Urinary bladder (tissue), 4 donors: ENCODE results near the gene CTRB2. TPM values are rescaled to one million over a fixed set of nuclear protein-coding genes. Genes with fewer than 3 reads are reported as not detected.

Experiments
- DNase-seq: peaks from one replicate; pipeline ENCODE4 v3.0.0-alpha.2; 2015; ENCODE audit errors: extremely low spot score
- H3K27ac ChIP-seq: one replicate; pipeline ENCODE4 v1.5.1; 2013; ENCODE audit warnings: low read depth, mild to moderate bottlenecking, moderate library complexity
- H3K36me3 ChIP-seq: one replicate; pipeline ENCODE4 v1.6.1; 2013; ENCODE audit warnings: mild to moderate bottlenecking, moderate library complexity; ENCODE audit not compliant: insufficient read depth
- H3K4me1 ChIP-seq: one replicate; pipeline ENCODE4 v1.6.1; 2013; ENCODE audit warnings: mild to moderate bottlenecking, moderate library complexity; ENCODE audit not compliant: insufficient read depth
- H3K4me3 ChIP-seq: one replicate; pipeline ENCODE4 v1.5.1; 2013; ENCODE audit warnings: low read depth, low read length
- WGBS: extraction: QIAGEN DNeasy Blood & Tissue Kit; methylation state at CpG from one replicate; pipeline ENCODE4 v1.1.7; 2013; 5-methylcytosine and 5-hydroxymethylcytosine counted together
- polyA plus RNA-seq: library from polyadenylated mRNA; stranded (reverse); fragments of 200-250 nt; gene quantifications from one replicate; pipeline ENCODE4 v1.2.3, GENCODE V29; 2013
- total RNA-seq: library from RNA; depleted of rRNA; stranded (reverse); fragments of >200 nt; gene quantifications from one replicate; pipeline ENCODE4 v1.2.3, GENCODE V29; 2014
- donor health status: healthy with polysubstance abuse.
- donor health status: healthy.

CTRB2 gene
- total RNA-seq (not detected), polyA plus RNA-seq (2.6 TPM)

GRCh38 chr16:75206749-75207451, at the start of gene CTRB2:
Gene CTRB2 (minus strand): TSS chr16:75207161. CDS start chr16:75207141, 20 bp downstream.
- H3K4me3 ChIP-seq: no peak within 1 kb of the TSS
- no peak within 1 kb of the TSS for H3K27ac ChIP-seq
- WGBS: 84% methylated on average over 24 of the region's 24 CpGs
- H3K36me3 ChIP-seq: no peaks in the 10 kb centered on the region
- no peaks in the 10 kb centered on the region for H3K4me1 ChIP-seq
- DNase-seq: no peak

GRCh38 chr16:75256059-75256571, 49.2 kb upstream of the CTRB2 start:
- Histone ChIP-seq H3K27ac (no peak overlapping the region), H3K4me3 (no peak overlapping the region), H3K36me3 (no peaks in the 10 kb centered on the region), H3K4me1 (no peaks in the 10 kb centered on the region)
- no peak for DNase-seq
- WGBS: 61% methylated on average over 12 of the region's 12 CpGs

DNA sequence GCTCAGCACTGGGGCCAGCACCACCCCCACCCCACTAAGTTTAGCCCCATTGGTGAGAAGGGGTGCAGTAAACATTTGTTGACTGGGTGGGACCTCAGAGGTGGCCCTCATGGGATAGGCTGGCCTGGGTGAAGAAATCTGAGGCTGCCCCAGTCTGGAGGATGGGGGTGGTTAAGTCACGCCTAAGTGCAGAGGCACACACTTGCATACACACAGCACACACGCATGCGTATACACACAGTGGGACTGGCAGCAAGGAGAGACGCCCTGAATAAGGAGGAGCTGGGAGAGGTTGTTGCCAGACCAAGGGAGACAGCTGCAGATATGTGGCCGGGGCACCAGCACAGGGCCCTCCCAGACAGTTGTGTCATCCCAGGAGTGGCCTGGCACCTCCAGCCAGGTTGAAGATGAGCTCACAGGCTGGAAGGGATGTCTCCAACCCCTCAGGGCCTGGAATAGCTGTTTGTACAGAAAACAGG, 47.4 kb upstream of the CTRB2 start:
- Histone ChIP-seq H3K4me3 (no peak overlapping the region), H3K36me3 (no peaks in the 10 kb centered on the region), H3K27ac (no peak overlapping the region), H3K4me1 (no peaks in the 10 kb centered on the region)
- no peak for DNase-seq
- WGBS: 50% methylated on average over 5 of the region's 5 CpGs

- H3K27ac ChIP-seq: peak overlapping the region; percentile 18
- no peak overlapping the region for H3K4me3 ChIP-seq
- 35% methylated on average over 15 of the region's 15 CpGs for WGBS
- H3K4me1 ChIP-seq: no peaks in the 10 kb centered on the region
- no peaks in the 10 kb centered on the region for H3K36me3 ChIP-seq
- DNase-seq: no peak
Observed at GRCh38 chr16:75252946-75253911, 46.3 kb upstream of the CTRB2 start.

GRCh38 chr16:75252049-75252864, 45.3 kb upstream of the CTRB2 start:
- DNase-seq: no peak
- H3K4me3 ChIP-seq: no peak overlapping the region
- WGBS: 56% methylated on average over 24 of the region's 24 CpGs

GRCh38 chr16:75251280-75252048, 44.5 kb upstream of the CTRB2 start, which contains the start of gene BCAR1:
Gene BCAR1 (minus strand): TSS chr16:75251624. CDS start chr16:75251482, 142 bp downstream.
- peak within 1 kb of the TSS; percentile 58 for H3K27ac ChIP-seq
- peak; percentile 56 for DNase-seq
- 1% methylated on average over 84 of the region's 84 CpGs for WGBS
- no peaks in the 10 kb centered on the region for H3K4me1 ChIP-seq
- peak within 1 kb of the TSS; percentile 75 for H3K4me3 ChIP-seq
- no peaks in the 10 kb centered on the region for H3K36me3 ChIP-seq

More at GRCh38 chr16:75252049-75252864, 45.3 kb upstream of the CTRB2 start:
- Histone ChIP-seq H3K27ac (peak overlapping the region; percentile 13), H3K4me1 (no peaks in the 10 kb centered on the region), H3K36me3 (no peaks in the 10 kb centered on the region)

GRCh38 chr16:75250809-75251279, 43.9 kb upstream of the CTRB2 start:
- under 1% methylated on average over 59 of the region's 59 CpGs for WGBS
- H3K4me3 ChIP-seq: peak overlapping the region; percentile 75
- DNase-seq: no peak
- no peaks in the 10 kb centered on the region for H3K36me3 ChIP-seq
- H3K4me1 ChIP-seq: no peaks in the 10 kb centered on the region
- H3K27ac ChIP-seq: peak overlapping the region; percentile 58

- DNase-seq: no peak
- Histone ChIP-seq H3K4me1 (no peaks in the 10 kb centered on the region), H3K27ac (no peak overlapping the region), H3K36me3 (no peaks in the 10 kb centered on the region), H3K4me3 (peak overlapping the region; percentile 75)
- 7% methylated on average over 29 of the region's 29 CpGs for WGBS
Observed at GRCh38 chr16:75250089-75250808, 43.3 kb upstream of the CTRB2 start.

DNA sequence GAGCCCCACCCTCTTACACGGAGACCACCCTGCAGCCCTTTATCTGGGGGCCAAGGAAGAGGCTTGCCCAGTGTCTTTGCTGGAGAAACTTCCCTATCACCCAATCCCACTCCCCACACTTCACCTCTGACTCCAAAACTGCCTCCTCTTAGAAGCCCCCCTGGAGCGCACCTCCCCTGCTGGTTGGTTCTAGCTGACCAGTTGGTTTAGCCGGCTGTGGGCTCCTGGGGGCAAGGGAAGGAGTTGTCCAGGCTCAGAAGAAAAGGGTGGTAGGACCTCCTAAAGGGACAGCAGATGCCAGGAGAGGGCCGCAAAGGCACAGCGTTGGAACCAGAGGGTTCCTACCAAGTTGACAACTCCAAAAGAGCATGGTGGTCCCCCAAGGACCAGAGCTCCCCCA, 42.5 kb upstream of the CTRB2 start:
- 70% methylated on average over 5 of the region's 5 CpGs for WGBS

DNA sequence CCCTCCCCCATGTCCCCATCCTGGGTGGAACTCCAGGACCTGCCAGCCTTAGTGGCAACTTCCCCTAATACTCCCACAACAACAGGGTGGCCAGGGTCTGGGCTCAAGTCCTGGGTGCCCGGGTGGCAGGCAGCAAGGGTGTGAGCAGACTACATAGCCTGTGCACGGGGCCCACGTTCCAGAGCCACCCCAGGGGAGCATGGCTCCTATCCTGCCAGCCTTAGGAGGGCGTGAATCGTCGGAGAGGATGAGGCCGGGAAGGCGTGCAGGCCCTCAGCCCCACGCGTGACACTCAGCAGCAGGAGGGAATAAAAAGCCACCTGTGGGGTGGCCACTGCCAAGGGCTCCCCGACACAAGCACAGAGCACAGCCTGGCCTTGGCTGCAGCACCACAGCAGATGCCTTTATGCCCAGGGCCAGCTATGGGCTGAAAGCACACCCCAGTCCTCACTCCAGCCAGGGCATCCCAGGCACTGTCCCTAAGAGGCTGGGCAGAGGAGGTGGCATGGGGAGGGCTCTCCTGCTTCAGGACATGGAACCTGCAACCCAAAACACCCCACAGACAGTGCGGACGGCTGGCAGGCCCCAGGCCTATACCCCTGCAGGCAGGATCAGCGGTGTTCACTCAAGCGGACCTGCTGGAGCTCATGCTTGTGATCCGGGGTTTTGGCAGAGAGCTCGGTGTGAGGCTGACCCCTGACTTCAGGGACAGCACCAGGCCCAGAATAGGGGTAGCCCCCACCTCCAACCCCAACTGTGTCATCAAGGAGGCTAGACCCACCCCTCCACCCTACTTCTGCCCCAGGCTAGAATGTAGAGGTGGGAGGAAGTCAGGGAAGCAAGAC, 41.8 kb upstream of the CTRB2 start:
- Histone ChIP-seq H3K27ac (no peak overlapping the region), H3K4me3 (no peak overlapping the region), H3K36me3 (no peaks in the 10 kb centered on the region), H3K4me1 (peaks cover 2% of the 10 kb centered on the region)
- DNase-seq: no peak
- WGBS: 58% methylated on average over 17 of the region's 17 CpGs

More for the DNA sequence above, 42.5 kb upstream of the CTRB2 start:
- H3K4me1 ChIP-seq: peaks cover 2% of the 10 kb centered on the region
- H3K27ac ChIP-seq: no peak overlapping the region
- no peak overlapping the region for H3K4me3 ChIP-seq
- no peak for DNase-seq
- H3K36me3 ChIP-seq: no peaks in the 10 kb centered on the region

DNA sequence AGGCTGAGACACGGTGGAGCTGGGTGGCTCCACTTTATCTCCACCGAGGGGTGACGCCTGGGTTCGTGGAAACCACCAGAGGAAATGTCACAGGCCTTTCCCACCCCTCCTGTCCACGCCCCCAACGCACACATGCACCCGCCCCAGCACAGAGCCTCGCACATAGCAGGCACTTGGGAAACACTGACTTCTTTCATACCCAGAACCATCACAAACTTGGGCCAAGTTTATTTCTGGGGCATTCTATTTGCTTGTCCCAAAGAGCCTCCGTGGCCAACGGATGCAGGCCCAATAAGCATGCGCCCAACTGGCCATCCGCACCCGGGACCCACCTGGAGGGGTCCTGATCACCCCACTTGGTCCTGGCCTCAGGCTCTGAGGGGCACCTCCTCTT, 41.2 kb upstream of the CTRB2 start:
- DNase-seq: no peak
- Histone ChIP-seq H3K27ac (no peak overlapping the region), H3K36me3 (no peaks in the 10 kb centered on the region), H3K4me3 (no peak overlapping the region), H3K4me1 (peaks cover 2% of the 10 kb centered on the region)
- WGBS: 62% methylated on average over 13 of the region's 13 CpGs
